Germinal center (tissue), 1 donor: Measurements from ENCODE around the gene SEC31B.

Experiments used
- DNase-seq: peaks from one replicate; pipeline ENCODE4 v3.0.0; 2012; ENCODE audit warnings: mixed read lengths, low spot score

Gene SEC31B

GRCh38 chr10:100528123-100528886, 8.6 kb upstream of the SEC31B start:
- no peak for DNase-seq

- no peak for DNase-seq
Observed at GRCh38 chr10:100524638-100525037, 5.0 kb upstream of the SEC31B start.

- DNase-seq, result no peak
Observed at GRCh38 chr10:100524206-100524605, 4.5 kb upstream of the SEC31B start.

GRCh38 chr10:100522945-100523344, 3.3 kb upstream of the SEC31B start:
- DNase-seq, result no peak

GRCh38 chr10:100522107-100522801, 2.6 kb upstream of the SEC31B start:
- no peak for DNase-seq

GRCh38 chr10:100520811-100521210, 1.1 kb upstream of the SEC31B start:
- no peak for DNase-seq

GRCh38 chr10:100518761-100519241, 860 bp downstream of the SEC31B start:
- DNase-seq, result peak; percentile 40

- DNase-seq, result no peak
Observed at GRCh38 chr10:100516847-100517246, 2.8 kb downstream of the SEC31B start.

GRCh38 chr10:100515612-100516011, 4.0 kb downstream of the SEC31B start:
- no peak for DNase-seq

- DNase-seq, result no peak
Observed at GRCh38 chr10:100510533-100511308, 8.9 kb downstream of the SEC31B start.

GRCh38 chr10:100509241-100509840, 10.3 kb downstream of the SEC31B start:
- no peak for DNase-seq

- DNase-seq, result peak; percentile 54
Observed at GRCh38 chr10:100508691-100509150, 10.9 kb downstream of the SEC31B start.

GRCh38 chr10:100508266-100508665, 11.4 kb downstream of the SEC31B start:
- no peak for DNase-seq

GRCh38 chr10:100507357-100507732, 12.3 kb downstream of the SEC31B start:
- no peak for DNase-seq

GRCh38 chr10:100506596-100507356, 12.9 kb downstream of the SEC31B start:
- no peak for DNase-seq

GRCh38 chr10:100505164-100505563, 14.5 kb downstream of the SEC31B start:
- DNase-seq, result no peak

GRCh38 chr10:100504096-100504495, 15.6 kb downstream of the SEC31B start:
- no peak for DNase-seq

GRCh38 chr10:100502926-100503494, 16.7 kb downstream of the SEC31B start:
- no peak for DNase-seq

- DNase-seq, result no peak
Observed at GRCh38 chr10:100501423-100501822, 18.2 kb downstream of the SEC31B start.

GRCh38 chr10:100498059-100498458, 21.6 kb downstream of the SEC31B start:
- DNase-seq, result no peak

- no peak for DNase-seq
Observed at GRCh38 chr10:100496567-100496966, 23.1 kb downstream of the SEC31B start.
